ENCODE measurements around the gene EXOC3L4.

Gene EXOC3L4

GRCh38 chr14:103140316-103141109, 46.0 kb downstream of the EXOC3L4 start:
- Histone ChIP-seq H3K23ac (ENCODE audit: low read length in 2 of 2) (no peak overlapping the region), H4K8ac (ENCODE audit: low read length) (no peak overlapping the region), H3K9ac (ENCODE audit: low read length) (no peak overlapping the region), H2AFZ (ENCODE audit: low read depth, low read length) (no peak overlapping the region), H3K27ac (ENCODE audit: low read length, poor library complexity, severe bottlenecking) (no peak overlapping the region), H3K36me3 (ENCODE audit: control insufficient read depth in 1 of 2, insufficient read depth in 2 of 2, low read depth in 1 of 2, low read length in 2 of 2) (peaks cover 6 to 10% of the 10 kb centered on the region in 2 experiments), H3K4me3 (ENCODE audit: insufficient read depth in 1 of 2, low read depth in 1 of 2, low read length in 2 of 2) (no peak overlapping the region), H3K27me3 (ENCODE audit: control insufficient read depth in 1 of 2, insufficient read depth in 1 of 2, low read length in 2 of 2) (peaks cover 0 to 4% of the 10 kb centered on the region in 2 experiments), H4K91ac (ENCODE audit: low read length) (no peak overlapping the region), H2BK15ac (ENCODE audit: low read depth, poor library complexity, severe bottlenecking) (no peak overlapping the region), H2AK5ac (ENCODE audit: low read length, severe bottlenecking) (peak overlapping the region; percentile 50), H3K9me3 (ENCODE audit: control insufficient read depth, low read length) (no peaks in the 10 kb centered on the region), H3K18ac (ENCODE audit: low read depth in 1 of 2, low read length in 2 of 2) (no peak overlapping the region), H2BK5ac (ENCODE audit: low read depth, low read length, poor library complexity, severe bottlenecking) (no peak overlapping the region), H2BK12ac (ENCODE audit: low read length in 2 of 2) (no peak overlapping the region), H3K79me1 (replicated peaks; ENCODE audit: low read length, poor library complexity, severe bottlenecking) (no peaks in the 10 kb centered on the region), H3K4me1 (ENCODE audit: control insufficient read depth, insufficient read depth, low read depth, low read length) (peaks cover 38% of the 10 kb centered on the region), H3K14ac (ENCODE audit: low read length in 2 of 2) (no peak overlapping the region), H2BK120ac (ENCODE audit: low read depth, low read length) (no peak overlapping the region), H3K4ac (ENCODE audit: low read depth in 1 of 2, low read length in 2 of 2) (no peak overlapping the region), H3K4me2 (ENCODE audit: low read length, poor library complexity, severe bottlenecking) (no peak overlapping the region)
- 72% methylated on average over 11 of the region's 12 CpGs for WGBS
- DNase-seq = no peak

GRCh38 chr14:103141117-103141796, 46.7 kb downstream of the EXOC3L4 start:
- no peak for DNase-seq
- no peak overlapping the region for H2BK120ac ChIP-seq (ENCODE audit: low read depth, low read length)
- H2AK5ac ChIP-seq (ENCODE audit: low read length, severe bottlenecking) = no peak overlapping the region
- no peak overlapping the region for H3K23ac ChIP-seq (ENCODE audit: low read length in 2 of 2)
- H2AFZ ChIP-seq (ENCODE audit: low read depth, low read length) = no peak overlapping the region
- H3K79me1 ChIP-seq (replicated peaks; ENCODE audit: low read length, poor library complexity, severe bottlenecking) = no peaks in the 10 kb centered on the region
- H2BK12ac ChIP-seq (ENCODE audit: low read length in 2 of 2) = no peak overlapping the region
- no peak overlapping the region for H3K4me3 ChIP-seq (ENCODE audit: insufficient read depth in 1 of 2, low read depth in 1 of 2, low read length in 2 of 2)
- no peak overlapping the region for H3K27ac ChIP-seq (ENCODE audit: low read length, poor library complexity, severe bottlenecking)
- peaks cover 0 to 10% of the 10 kb centered on the region in 2 experiments for H3K27me3 ChIP-seq (ENCODE audit: control insufficient read depth in 1 of 2, insufficient read depth in 1 of 2, low read length in 2 of 2)
- H3K4me1 ChIP-seq (ENCODE audit: control insufficient read depth, insufficient read depth, low read depth, low read length) = peaks cover 35% of the 10 kb centered on the region
- WGBS = 35% methylated on average over 7 of the region's 8 CpGs
- H3K9me3 ChIP-seq (ENCODE audit: control insufficient read depth, low read length) = no peaks in the 10 kb centered on the region
- H2BK5ac ChIP-seq (ENCODE audit: low read depth, low read length, poor library complexity, severe bottlenecking) = no peak overlapping the region
- no peak overlapping the region for H3K9ac ChIP-seq (ENCODE audit: low read length)
- no peak overlapping the region for H3K4ac ChIP-seq (ENCODE audit: low read depth in 1 of 2, low read length in 2 of 2)
- no peak overlapping the region for H2BK15ac ChIP-seq (ENCODE audit: low read depth, poor library complexity, severe bottlenecking)
- H4K91ac ChIP-seq (ENCODE audit: low read length) = no peak overlapping the region
- no peak overlapping the region for H3K18ac ChIP-seq (ENCODE audit: low read depth in 1 of 2, low read length in 2 of 2)
- no peak overlapping the region for H3K14ac ChIP-seq (ENCODE audit: low read length in 2 of 2)
- H4K8ac ChIP-seq (ENCODE audit: low read length) = no peak overlapping the region
- H3K36me3 ChIP-seq (ENCODE audit: control insufficient read depth in 1 of 2, insufficient read depth in 2 of 2, low read depth in 1 of 2, low read length in 2 of 2) = peaks cover 0 to 2% of the 10 kb centered on the region in 2 experiments
- H3K4me2 ChIP-seq (ENCODE audit: low read length, poor library complexity, severe bottlenecking) = no peak overlapping the region

DNA sequence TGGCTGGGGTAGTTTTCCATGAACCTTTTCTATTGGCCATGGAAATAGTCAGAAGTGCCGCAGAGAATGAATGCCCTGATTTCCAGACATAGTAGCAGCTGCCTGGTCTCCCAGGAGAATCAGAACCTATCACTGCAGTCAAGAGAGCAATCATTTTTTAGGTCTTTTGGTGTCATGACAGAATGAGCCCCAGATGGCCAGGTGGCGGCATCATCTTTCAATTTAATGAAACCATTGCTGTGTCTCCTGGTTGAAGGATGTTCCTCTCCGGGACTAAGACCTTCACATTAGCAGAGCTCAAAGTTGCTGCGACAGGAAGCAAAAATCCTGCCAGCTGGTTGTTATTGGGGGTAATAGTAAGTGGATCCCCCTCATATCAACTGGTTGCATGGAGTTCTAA, 47.5 kb downstream of the EXOC3L4 start:
- H4K8ac ChIP-seq (ENCODE audit: low read length) = no peak overlapping the region
- no peak overlapping the region for H3K9ac ChIP-seq (ENCODE audit: low read length)
- peaks cover 28% of the 10 kb centered on the region for H3K4me1 ChIP-seq (ENCODE audit: control insufficient read depth, insufficient read depth, low read depth, low read length)
- no peak overlapping the region for H2BK12ac ChIP-seq (ENCODE audit: low read length in 2 of 2)
- H3K4me2 ChIP-seq (ENCODE audit: low read length, poor library complexity, severe bottlenecking) = no peak overlapping the region
- no peaks in the 10 kb centered on the region for H3K36me3 ChIP-seq (ENCODE audit: control insufficient read depth in 1 of 2, insufficient read depth in 2 of 2, low read depth in 1 of 2, low read length in 2 of 2)
- no peak overlapping the region for H3K18ac ChIP-seq (ENCODE audit: low read depth in 1 of 2, low read length in 2 of 2)
- peaks cover 0 to 14% of the 10 kb centered on the region in 2 experiments for H3K27me3 ChIP-seq (ENCODE audit: control insufficient read depth in 1 of 2, insufficient read depth in 1 of 2, low read length in 2 of 2)
- no peak overlapping the region for H3K27ac ChIP-seq (ENCODE audit: low read length, poor library complexity, severe bottlenecking)
- DNase-seq = no peak
- no peak overlapping the region for H3K4ac ChIP-seq (ENCODE audit: low read depth in 1 of 2, low read length in 2 of 2)
- no peaks in the 10 kb centered on the region for H3K79me1 ChIP-seq (replicated peaks; ENCODE audit: low read length, poor library complexity, severe bottlenecking)
- no peak overlapping the region for H2AFZ ChIP-seq (ENCODE audit: low read depth, low read length)
- H2BK15ac ChIP-seq (ENCODE audit: low read depth, poor library complexity, severe bottlenecking) = no peak overlapping the region
- no peak overlapping the region for H3K23ac ChIP-seq (ENCODE audit: low read length in 2 of 2)
- no peaks in the 10 kb centered on the region for H3K9me3 ChIP-seq (ENCODE audit: control insufficient read depth, low read length)
- 93% methylated on average over 4 of the region's 4 CpGs for WGBS
- no peak overlapping the region for H4K91ac ChIP-seq (ENCODE audit: low read length)
- no peak overlapping the region for H3K4me3 ChIP-seq (ENCODE audit: insufficient read depth in 1 of 2, low read depth in 1 of 2, low read length in 2 of 2)
- H2AK5ac ChIP-seq (ENCODE audit: low read length, severe bottlenecking) = no peak overlapping the region
- H3K14ac ChIP-seq (ENCODE audit: low read length in 2 of 2) = no peak overlapping the region
- no peak overlapping the region for H2BK5ac ChIP-seq (ENCODE audit: low read depth, low read length, poor library complexity, severe bottlenecking)
- H2BK120ac ChIP-seq (ENCODE audit: low read depth, low read length) = no peak overlapping the region

DNA sequence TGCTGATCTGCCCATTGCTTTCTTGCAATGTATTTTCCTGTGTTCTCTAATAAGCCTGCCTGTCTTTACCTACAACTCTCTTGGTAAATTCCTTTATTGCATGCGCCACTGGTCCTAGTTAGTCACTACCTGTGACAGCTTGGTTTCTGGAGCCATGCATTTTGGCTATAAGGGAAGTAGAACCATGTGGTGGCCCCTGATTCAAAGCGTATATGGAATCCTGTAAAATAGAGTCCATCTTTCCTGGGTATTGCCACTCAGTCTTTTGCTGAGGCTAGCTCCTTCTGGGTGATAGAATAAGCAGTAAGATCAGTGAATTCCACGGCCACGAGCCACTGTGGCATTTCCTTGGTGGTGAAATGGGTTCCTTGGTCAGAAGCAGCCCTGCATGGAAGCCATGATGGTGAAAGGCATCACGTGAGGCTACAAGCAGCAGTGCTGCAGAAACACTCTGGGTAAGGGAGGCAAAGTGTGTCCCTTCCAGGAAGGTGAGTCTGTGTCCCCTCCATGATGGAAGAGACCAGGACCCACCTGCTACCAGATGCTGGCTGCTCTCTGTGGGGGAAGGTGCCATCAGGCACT, 48.3 kb downstream of the EXOC3L4 start:
- Histone ChIP-seq H3K9ac (ENCODE audit: low read length) (no peak overlapping the region), H3K9me3 (ENCODE audit: control insufficient read depth, low read length) (no peaks in the 10 kb centered on the region), H2BK12ac (ENCODE audit: low read length in 2 of 2) (peak overlapping the region; percentile 38 to 59), H2BK15ac (ENCODE audit: low read depth, poor library complexity, severe bottlenecking) (no peak overlapping the region), H3K4ac (ENCODE audit: low read depth in 1 of 2, low read length in 2 of 2) (peak overlapping the region in 1 of 2 experiments; percentile 39), H2AFZ (ENCODE audit: low read depth, low read length) (no peak overlapping the region), H3K36me3 (ENCODE audit: control insufficient read depth in 1 of 2, insufficient read depth in 2 of 2, low read depth in 1 of 2, low read length in 2 of 2) (no peaks in the 10 kb centered on the region), H3K4me1 (ENCODE audit: control insufficient read depth, insufficient read depth, low read depth, low read length) (peaks cover 23% of the 10 kb centered on the region), H3K27me3 (ENCODE audit: control insufficient read depth in 1 of 2, insufficient read depth in 1 of 2, low read length in 2 of 2) (peaks cover 0 to 14% of the 10 kb centered on the region in 2 experiments), H3K4me2 (ENCODE audit: low read length, poor library complexity, severe bottlenecking) (no peak overlapping the region), H4K91ac (ENCODE audit: low read length) (peak overlapping the region; percentile 2), H2BK5ac (ENCODE audit: low read depth, low read length, poor library complexity, severe bottlenecking) (no peak overlapping the region), H3K14ac (ENCODE audit: low read length in 2 of 2) (peak overlapping the region in 1 of 2 experiments; percentile 35), H4K8ac (ENCODE audit: low read length) (no peak overlapping the region), H3K27ac (ENCODE audit: low read length, poor library complexity, severe bottlenecking) (no peak overlapping the region), H3K18ac (ENCODE audit: low read depth in 1 of 2, low read length in 2 of 2) (peak overlapping the region; percentile 13 to 23), H3K79me1 (replicated peaks; ENCODE audit: low read length, poor library complexity, severe bottlenecking) (no peaks in the 10 kb centered on the region), H3K4me3 (ENCODE audit: insufficient read depth in 1 of 2, low read depth in 1 of 2, low read length in 2 of 2) (no peak overlapping the region), H2BK120ac (ENCODE audit: low read depth, low read length) (no peak overlapping the region), H2AK5ac (ENCODE audit: low read length, severe bottlenecking) (no peak overlapping the region), H3K23ac (ENCODE audit: low read length in 2 of 2) (peak overlapping the region in 1 of 2 experiments; percentile 23)
- no peak for DNase-seq
- 70% methylated on average over 5 of the region's 5 CpGs for WGBS

All from mesenchymal stem cell (in vitro differentiated cells and primary cell).